DMS114 treated with DMSO at 0.1 percent for 48 hours (cell line): ENCODE results near the gene HPCA.

Source experiments
- DNase-seq: peaks from one replicate; lab custom pipeline; 2025; ENCODE audit not compliant: unreplicated experiment; lab: John Stamatoyannopoulos, UW

HPCA gene

GRCh38 chr1:32888677-32889420, 2.6 kb downstream of the HPCA start:
- DNase-seq: no peak

GRCh38 chr1:32889731-32890278, 3.5 kb downstream of the HPCA start:
- DNase-seq: no peak

- DNase-seq: no peak
Observed at GRCh38 chr1:32890516-32891240, 4.4 kb downstream of the HPCA start.

- no peak for DNase-seq
Observed at GRCh38 chr1:32891241-32891570, 4.9 kb downstream of the HPCA start.

GRCh38 chr1:32891630-32892029, 5.3 kb downstream of the HPCA start:
- DNase-seq: no peak

- DNase-seq: peak; percentile 19
Observed at GRCh38 chr1:32892368-32893197, 6.3 kb downstream of the HPCA start.

- DNase-seq: no peak
Observed at GRCh38 chr1:32893198-32894018, 7.1 kb downstream of the HPCA start.

GRCh38 chr1:32894019-32894600, 7.8 kb downstream of the HPCA start:
- DNase-seq: no peak

- DNase-seq: no peak
Observed at GRCh38 chr1:32894681-32895080, 8.4 kb downstream of the HPCA start.

- no peak for DNase-seq
Observed at GRCh38 chr1:32895325-32896215, 9.3 kb downstream of the HPCA start.

- DNase-seq: no peak
Observed at GRCh38 chr1:32896451-32896850, 10.2 kb downstream of the HPCA start.

GRCh38 chr1:32897082-32898049, 11.1 kb downstream of the HPCA start:
- no peak for DNase-seq

GRCh38 chr1:32898056-32898455, 11.8 kb downstream of the HPCA start:
- DNase-seq: no peak

GRCh38 chr1:32898958-32899357, 12.7 kb downstream of the HPCA start:
- no peak for DNase-seq

GRCh38 chr1:32899586-32900296, 13.4 kb downstream of the HPCA start:
- no peak for DNase-seq

GRCh38 chr1:32900371-32900955, 14.2 kb downstream of the HPCA start:
- DNase-seq: no peak
